NCI-H2171 treated with DMSO at 0.1 percent for 48 hours (cell line): ENCODE data around the gene CD9.
"Not testable (repeated sequence)": the region's sequence is repeated elsewhere in the genome, so short reads cannot be mapped to it uniquely, and the experiment has no call there.

Source experiments
- DNase-seq: peaks from one replicate; lab custom pipeline; 2025; lab: John Stamatoyannopoulos, UW

The CD9 gene

GRCh38 chr12:6200256-6201212, at the start of gene CD9:
Gene CD9 (plus strand): TSS chr12:6200400. CDS start chr12:6200500, 100 bp downstream.
- DNase-seq, result no peak

GRCh38 chr12:6154730-6155459, 45.3 kb upstream of the CD9 start:
- DNase-seq, result no peak

GRCh38 chr12:6157482-6157881, 42.7 kb upstream of the CD9 start:
- DNase-seq, result no peak

GRCh38 chr12:6158255-6158654, 41.9 kb upstream of the CD9 start:
- no peak for DNase-seq

- DNase-seq, result no peak
Measured at GRCh38 chr12:6158749-6159148, 41.5 kb upstream of the CD9 start.

GRCh38 chr12:6159166-6160011, 40.8 kb upstream of the CD9 start:
- not testable (repeated sequence) for DNase-seq

- DNase-seq, result not testable (repeated sequence)
Measured at GRCh38 chr12:6160049-6160649, 40.1 kb upstream of the CD9 start.

- DNase-seq, result no peak
Measured at GRCh38 chr12:6161124-6161882, 38.9 kb upstream of the CD9 start.

- DNase-seq, result no peak
Measured at GRCh38 chr12:6163416-6164060, 36.7 kb upstream of the CD9 start.

GRCh38 chr12:6165395-6165794, 34.8 kb upstream of the CD9 start:
- DNase-seq, result no peak

- DNase-seq, result no peak
Measured at GRCh38 chr12:6166808-6167207, 33.4 kb upstream of the CD9 start.

GRCh38 chr12:6167327-6168280, 32.6 kb upstream of the CD9 start:
- DNase-seq, result no peak

GRCh38 chr12:6171409-6172015, 28.7 kb upstream of the CD9 start:
- DNase-seq, result no peak

- DNase-seq, result no peak
Measured at GRCh38 chr12:6172086-6172485, 28.1 kb upstream of the CD9 start.

GRCh38 chr12:6172862-6173261, 27.3 kb upstream of the CD9 start:
- no peak for DNase-seq

GRCh38 chr12:6177642-6178358, 22.4 kb upstream of the CD9 start:
- no peak for DNase-seq

- DNase-seq, result no peak
Measured at GRCh38 chr12:6178981-6179761, 21.0 kb upstream of the CD9 start.
